Mesangial cell (primary cell): Measurements from ENCODE around the gene RAP1GAP. TPM values are rescaled to one million over a fixed set of nuclear protein-coding genes. Genes with fewer than 3 reads are reported as not detected.

Experiments
- total RNA-seq: library from RNA; depleted of rRNA; stranded (reverse); fragments of >200 nt; gene quantifications from 2 replicates; pipeline ENCODE4 v1.2.3, GENCODE V29; 2015

The RAP1GAP gene
- 2.6 and 36.0 TPM in 2 replicates for total RNA-seq

DNA sequence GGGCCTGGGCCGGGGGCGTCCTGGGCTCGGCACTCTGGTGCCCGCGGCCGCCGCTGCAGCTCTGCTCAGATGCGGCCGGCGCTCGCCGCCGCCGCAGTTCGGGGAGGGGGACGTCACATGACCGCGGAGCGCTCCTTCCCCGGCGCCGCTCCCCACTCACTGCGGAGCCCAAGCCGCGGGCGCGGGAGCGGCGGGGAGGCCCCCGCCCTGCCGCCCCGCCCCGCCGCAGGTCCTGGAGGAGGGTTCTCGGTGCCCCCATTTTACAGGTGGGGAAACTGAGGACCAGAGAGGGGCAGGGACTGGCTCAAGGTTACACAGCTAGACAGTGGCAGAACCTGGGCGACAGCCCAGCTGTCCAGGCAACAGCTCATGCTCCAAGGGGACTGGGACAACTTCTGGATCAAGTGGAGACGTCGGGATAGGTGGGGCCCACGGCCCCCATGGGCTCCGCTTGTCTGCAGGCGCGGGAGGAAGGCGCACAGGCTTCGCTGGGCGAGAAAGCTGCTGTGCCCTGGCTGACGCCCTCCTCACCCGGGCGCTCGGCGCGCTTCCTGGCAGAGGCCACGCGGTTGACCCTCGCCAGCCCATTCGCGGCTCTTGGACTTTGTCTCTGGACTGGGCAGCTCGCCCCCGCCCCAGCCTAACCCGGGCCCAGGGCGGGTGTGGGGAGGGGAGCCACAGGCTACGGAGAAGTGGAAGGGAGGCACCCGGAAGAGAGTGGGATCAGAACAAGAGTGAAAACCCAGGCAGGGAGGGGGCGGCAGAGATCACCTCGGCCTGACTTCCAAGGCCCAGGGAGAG, at the start of gene RAP1GAP:
TSS of gene RAP1GAP (minus strand) at position 100 of the 801 bp plus-strand sequence. CDS start 49,325 bp downstream, outside the sequence.

Other genes with a start within 250 kb of the RAP1GAP start
- gene NBPF3, start 229.2 kb downstream of the RAP1GAP start, total RNA-seq, result 4.7 and 8.9 TPM in 2 replicates
- 7.2 and 10.1 TPM in 2 replicates for gene ALPL, start 159.9 kb downstream of the RAP1GAP start, total RNA-seq
- gene USP48, start 113.8 kb upstream of the RAP1GAP start, total RNA-seq, result 11.2 and 15.2 TPM in 2 replicates
- gene LDLRAD2, start 142.9 kb upstream of the RAP1GAP start, total RNA-seq, result under 0.01 and 0.13 TPM in 2 replicates